ACC112 (cell line): Measurements from ENCODE around the gene RPLP2.

Experiments used
- H2AFZ ChIP-seq: fragments of 200-600 bp; sonication (generic); one replicate; pipeline ENCODE4 v1.6.0; 2017; ENCODE audit warnings: antibody characterized with exemption, low read length; ENCODE audit not compliant: unreplicated experiment
- H3K27ac ChIP-seq: fragments of 200-600 bp; sonication (generic); 2 replicates; pipeline ENCODE4 v1.5.1; 2014; ENCODE audit warnings: low read depth, mild to moderate bottlenecking, antibody characterized with exemption, low read length, moderate library complexity
- H3K27me3 ChIP-seq: fragments of 200-600 bp; sonication (generic); 2 replicates; pipeline ENCODE4 v1.6.1; 2014; ENCODE audit warnings: mild to moderate bottlenecking, antibody characterized with exemption, low read length, moderate library complexity, mixed read lengths; ENCODE audit not compliant: insufficient read depth
- H3K36me3 ChIP-seq: fragments of 200-600 bp; sonication (generic); 2 replicates; pipeline ENCODE4 v1.6.1; 2016; ENCODE audit warnings: mild to moderate bottlenecking, antibody characterized with exemption, low read length, moderate library complexity, mixed read lengths; ENCODE audit not compliant: insufficient read depth
- H3K4me1 ChIP-seq: fragments of 200-600 bp; sonication (generic); one replicate; pipeline ENCODE4 v1.6.1; 2016; ENCODE audit warnings: low read length, mixed read lengths; ENCODE audit not compliant: insufficient read depth, unreplicated experiment, control insufficient read depth
- H3K4me3 ChIP-seq: fragments of 200-600 bp; sonication (generic); 2 replicates; pipeline ENCODE4 v1.5.1; 2014; ENCODE audit warnings: mild to moderate bottlenecking, low read depth, low read length
- H3K79me2 ChIP-seq: fragments of 200-600 bp; sonication (generic); one replicate; pipeline ENCODE4 v1.6.0; 2016; ENCODE audit warnings: low read length; ENCODE audit not compliant: control insufficient read depth, unreplicated experiment, insufficient read depth

The RPLP2 gene

DNA sequence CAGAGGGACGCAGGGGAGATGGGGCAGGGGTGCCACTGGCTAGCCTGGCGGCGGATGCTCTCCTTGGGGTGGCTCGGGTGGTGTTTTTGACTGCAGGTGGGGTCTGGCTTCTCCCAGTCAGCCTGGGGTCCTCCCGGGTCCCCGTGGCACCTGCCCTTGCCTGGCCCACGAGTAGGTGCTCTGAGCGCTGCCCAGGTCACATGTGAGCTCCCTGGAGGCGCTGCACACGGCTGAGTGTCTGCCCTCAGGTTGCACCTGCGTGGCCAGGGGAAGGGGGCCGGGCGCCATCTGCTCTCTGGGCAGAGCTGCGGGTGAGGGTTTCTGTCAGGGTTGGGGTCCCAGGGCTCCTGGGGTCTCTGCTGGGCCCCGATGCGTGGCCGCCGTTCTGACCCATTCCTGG lies 38.1 kb downstream of the RPLP2 start:
- no peaks in the 10 kb centered on the region; the same call in 1 of the 2 replicates for H3K36me3 ChIP-seq
- H2AFZ ChIP-seq: no peak overlapping the region
- no peaks in the 10 kb centered on the region for H3K27me3 ChIP-seq
- H3K27ac ChIP-seq: no peak overlapping the region
- H3K4me3 ChIP-seq: no peak overlapping the region
- peaks cover 67% of the 10 kb centered on the region for H3K79me2 ChIP-seq
- peaks cover 34% of the 10 kb centered on the region for H3K4me1 ChIP-seq

DNA sequence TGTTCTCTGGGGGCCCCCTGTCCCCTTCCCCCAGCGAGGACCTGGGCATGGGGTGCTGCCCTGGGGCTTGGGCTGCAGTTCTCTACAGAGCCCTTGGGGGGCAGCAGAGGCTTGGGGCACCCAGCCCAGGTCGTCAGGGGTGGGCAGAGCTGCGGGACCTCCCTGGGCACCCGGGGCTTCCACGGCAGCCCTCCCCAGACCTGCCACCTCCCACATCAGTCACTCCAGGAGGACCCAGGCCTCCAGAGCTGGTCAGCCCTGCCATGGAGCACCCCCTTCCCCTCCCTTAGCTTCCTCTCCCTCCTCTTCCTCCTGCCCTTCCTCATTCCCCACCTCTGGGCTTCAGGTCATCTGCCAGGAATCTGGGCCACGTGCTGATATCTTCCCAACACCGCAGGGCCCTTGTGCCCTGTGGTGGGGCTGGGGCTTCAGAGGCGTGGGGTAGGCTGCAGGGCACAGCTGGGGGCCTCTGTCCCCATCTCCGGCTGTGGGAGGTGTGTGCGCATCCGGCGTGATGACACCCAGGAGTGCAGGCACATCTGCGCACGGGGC lies 38.7 kb downstream of the RPLP2 start:
- H3K4me3 ChIP-seq: no peak overlapping the region
- peaks cover 34% of the 10 kb centered on the region for H3K4me1 ChIP-seq
- H3K79me2 ChIP-seq: peaks cover 63% of the 10 kb centered on the region
- H3K27ac ChIP-seq: no peak overlapping the region
- H2AFZ ChIP-seq: no peak overlapping the region
- no peaks in the 10 kb centered on the region; the same call in 1 of the 2 replicates for H3K36me3 ChIP-seq
- no peaks in the 10 kb centered on the region for H3K27me3 ChIP-seq

DNA sequence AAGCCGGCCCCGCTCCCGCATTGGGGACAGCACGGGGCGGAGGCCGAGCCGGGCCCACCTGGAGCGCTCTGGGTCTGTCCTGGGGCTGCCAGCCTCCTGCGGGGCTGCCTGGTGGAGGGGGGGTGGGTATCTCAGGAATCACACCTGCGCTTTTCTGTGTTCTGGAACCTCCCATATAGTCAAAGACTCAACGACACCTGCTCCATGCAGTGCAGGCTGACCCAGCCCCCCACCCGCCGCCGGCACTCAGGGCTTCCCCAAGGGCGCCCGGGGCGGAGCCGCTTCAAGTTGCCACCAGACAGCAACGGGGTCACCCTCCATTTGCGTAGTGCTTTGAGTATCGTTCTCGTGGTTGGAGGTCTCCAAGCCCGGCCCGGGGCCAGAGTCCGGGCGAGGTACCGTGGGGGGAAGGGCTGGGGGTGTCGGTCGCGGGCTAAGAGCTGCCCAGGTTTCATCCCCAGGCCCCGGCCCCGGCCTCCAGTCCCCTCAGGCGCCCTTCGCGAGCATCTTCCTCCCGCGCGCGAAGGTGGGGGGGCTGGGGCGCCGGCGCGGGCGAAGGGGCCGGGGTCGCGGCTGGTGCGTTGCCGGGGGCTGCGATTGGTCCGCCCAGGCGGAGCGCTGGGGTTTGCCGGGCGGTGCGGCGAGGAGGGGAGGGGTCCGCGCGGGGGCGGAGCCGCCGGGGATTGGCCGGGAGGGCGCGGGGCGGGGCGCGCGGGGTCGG lies 39.5 kb downstream of the RPLP2 start:
- Histone ChIP-seq H3K4me3 (no peak overlapping the region), H2AFZ (no peak overlapping the region)

DNA sequence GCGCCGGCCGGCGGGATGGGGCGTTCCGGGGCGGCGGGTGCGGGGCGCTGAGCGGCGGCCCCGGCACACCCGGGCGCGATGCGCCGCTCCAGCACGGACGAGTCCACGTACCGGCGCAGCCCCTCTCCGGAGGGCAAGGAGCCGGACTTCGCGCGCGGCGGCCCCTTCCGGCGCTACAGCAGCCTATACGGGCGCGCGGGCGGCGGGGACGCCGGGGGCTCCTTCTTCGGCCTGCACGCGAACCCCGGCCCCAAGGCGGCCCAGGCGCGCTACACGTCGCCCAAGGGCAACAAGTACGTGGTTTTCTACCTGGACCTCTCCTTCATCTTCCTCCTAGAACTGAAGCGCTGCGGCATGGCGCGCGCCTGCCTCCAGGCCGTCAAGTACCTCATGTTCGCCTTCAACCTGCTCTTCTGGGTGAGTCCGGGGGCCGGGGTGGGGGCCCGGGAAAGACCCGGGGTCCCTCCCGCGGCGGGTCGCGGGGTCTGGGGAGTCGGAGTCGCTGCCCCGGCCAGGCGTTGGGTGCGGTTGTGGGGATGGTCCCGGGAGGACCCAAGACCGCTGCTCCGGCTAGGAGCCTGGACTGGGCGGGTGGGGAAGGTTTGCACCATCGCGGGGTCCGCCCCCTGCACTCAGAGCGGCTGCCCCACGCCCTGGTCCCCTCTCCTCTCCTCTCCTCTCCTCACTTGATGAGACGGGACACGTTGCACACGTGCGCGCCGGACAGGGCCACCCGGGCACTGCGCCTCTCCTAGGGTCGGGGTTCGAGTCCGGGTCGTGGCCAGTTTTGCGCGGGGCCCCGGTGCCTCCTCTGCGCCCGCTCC lies 40.4 kb downstream of the RPLP2 start:
- H3K27me3 ChIP-seq: no peaks in the 10 kb centered on the region
- no peak overlapping the region for H3K4me3 ChIP-seq
- H3K27ac ChIP-seq: no peak overlapping the region
- H3K4me1 ChIP-seq: peaks cover 30% of the 10 kb centered on the region
- no peaks in the 10 kb centered on the region; the same call in 1 of the 2 replicates for H3K36me3 ChIP-seq
- H2AFZ ChIP-seq: no peak overlapping the region
- H3K79me2 ChIP-seq: peaks cover 59% of the 10 kb centered on the region

More for the DNA sequence above, 39.5 kb downstream of the RPLP2 start:
- Histone ChIP-seq H3K4me1 (peaks cover 34% of the 10 kb centered on the region), H3K79me2 (peaks cover 62% of the 10 kb centered on the region), H3K27ac (no peak overlapping the region), H3K36me3 (no peaks in the 10 kb centered on the region; the same call in 1 of the 2 replicates), H3K27me3 (no peaks in the 10 kb centered on the region)

DNA sequence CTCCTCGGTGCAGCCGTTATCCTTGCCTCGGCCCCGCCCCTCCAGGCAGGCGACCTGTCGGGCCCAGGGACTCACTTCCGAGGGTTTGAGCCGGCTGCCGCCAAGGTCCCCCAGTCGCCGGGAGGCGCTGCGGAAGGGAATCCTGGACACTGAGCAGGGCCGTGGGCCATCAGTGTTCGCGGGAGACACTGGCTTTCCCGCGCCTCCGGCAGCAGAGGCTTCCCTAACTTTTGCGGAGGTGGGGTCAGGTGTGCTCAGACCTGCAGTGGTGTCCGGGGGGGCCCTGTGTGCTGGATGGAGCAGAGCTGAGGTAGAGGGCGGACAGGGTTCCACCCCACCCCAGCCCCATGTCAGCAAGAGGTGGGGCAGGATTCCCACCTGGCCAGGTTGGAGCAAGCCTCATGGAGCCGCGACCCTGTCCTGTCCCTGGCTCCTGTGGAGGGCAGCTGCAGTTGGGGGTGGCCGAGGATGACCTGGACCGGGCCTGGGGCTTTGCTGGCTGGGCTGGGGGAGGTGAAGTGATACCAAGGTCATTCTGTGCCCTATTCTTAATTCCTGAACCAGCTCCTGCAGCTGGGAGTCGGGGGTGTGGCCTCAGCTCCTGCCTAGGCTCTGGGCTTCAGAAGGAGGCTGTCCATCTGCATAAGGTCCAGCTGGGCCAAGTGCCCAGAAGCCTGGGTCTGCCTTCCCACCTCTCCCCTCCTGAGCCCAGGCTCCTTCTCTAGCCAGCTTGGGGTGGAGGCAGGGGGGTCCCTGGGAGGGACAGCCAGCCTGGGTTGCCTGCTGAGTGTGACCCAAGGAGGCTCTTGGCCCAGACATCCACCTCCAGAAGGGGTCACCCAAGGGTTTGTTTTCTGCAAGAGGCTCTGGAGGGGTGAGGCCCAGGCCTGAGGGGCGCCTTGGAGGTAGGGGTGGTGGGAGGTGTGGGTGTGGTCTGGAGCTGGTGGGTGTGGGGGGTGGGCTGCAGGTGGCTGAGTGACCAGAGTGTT lies 41.3 kb downstream of the RPLP2 start:
- Histone ChIP-seq H3K27me3 (no peaks in the 10 kb centered on the region), H3K4me3 (no peak overlapping the region), H3K79me2 (peaks cover 50% of the 10 kb centered on the region), H2AFZ (no peak overlapping the region), H3K4me1 (peaks cover 21% of the 10 kb centered on the region), H3K27ac (no peak overlapping the region), H3K36me3 (no peaks in the 10 kb centered on the region; the same call in 1 of the 2 replicates)

DNA sequence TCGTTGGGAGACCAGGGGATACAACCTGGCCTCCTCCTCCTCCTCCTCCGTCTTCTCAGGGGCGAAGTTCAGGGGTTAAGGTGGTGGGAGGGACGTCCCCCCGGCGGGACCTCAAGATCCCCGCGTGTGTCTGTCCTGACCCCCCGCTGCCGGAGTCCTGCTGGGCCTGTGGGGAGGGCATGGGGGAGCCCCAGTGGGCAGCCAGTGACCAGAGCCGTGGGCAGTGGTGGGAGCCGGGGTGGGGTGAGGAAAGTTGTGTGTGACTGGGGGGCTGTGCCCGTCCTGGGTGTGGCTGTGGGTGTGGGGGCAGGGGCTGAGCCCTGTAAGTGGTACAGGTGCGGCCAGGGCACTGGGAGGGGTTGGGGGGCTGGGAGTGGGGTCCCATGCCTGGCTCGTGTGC lies 43.0 kb downstream of the RPLP2 start:
- no peak overlapping the region for H3K4me3 ChIP-seq
- no peaks in the 10 kb centered on the region for H3K27me3 ChIP-seq
- no peaks in the 10 kb centered on the region; the same call in 1 of the 2 replicates for H3K36me3 ChIP-seq
- H3K4me1 ChIP-seq: peaks cover 8% of the 10 kb centered on the region
- no peak overlapping the region for H3K27ac ChIP-seq
- no peak overlapping the region for H2AFZ ChIP-seq
- H3K79me2 ChIP-seq: peaks cover 34% of the 10 kb centered on the region

DNA sequence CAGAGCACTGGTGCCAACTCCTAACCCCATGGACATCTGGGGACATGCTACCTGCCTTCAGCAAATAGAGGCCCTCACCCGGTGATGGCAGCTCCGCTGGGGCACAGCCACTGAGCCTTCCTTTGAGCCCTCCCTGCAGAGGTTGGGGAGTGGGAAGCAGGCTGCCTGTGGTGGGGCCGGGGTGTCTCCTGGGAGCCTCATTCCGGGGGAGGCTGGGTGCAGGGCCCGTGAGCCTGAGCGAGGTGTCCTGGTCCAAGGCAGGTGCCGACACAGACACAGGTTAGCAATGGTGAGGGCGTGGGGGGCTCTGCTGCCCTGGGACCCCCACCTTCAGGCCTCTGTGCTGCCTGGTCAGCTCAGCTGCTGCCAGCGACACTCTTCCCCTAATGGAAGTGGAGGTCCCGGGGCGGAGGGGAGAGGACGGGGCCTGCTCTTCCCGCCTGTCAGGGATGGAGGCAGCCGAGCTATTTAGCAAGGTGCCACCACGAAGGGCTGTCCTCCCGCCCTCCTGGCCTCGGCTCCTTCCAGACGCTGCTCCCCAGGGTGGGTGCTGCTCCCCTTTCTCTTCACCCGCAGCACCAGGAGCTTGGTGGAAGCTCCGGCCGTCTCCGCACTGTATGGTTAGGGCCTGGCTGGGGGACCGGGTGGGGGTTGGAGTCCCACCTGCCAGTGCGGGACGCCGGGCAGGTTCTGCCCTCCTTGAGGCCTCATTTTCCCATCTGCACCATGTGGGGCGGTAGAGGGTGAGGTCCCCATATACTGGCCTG lies 44.1 kb downstream of the RPLP2 start:
- Histone ChIP-seq H3K79me2 (peaks cover 23% of the 10 kb centered on the region), H3K36me3 (no peaks in the 10 kb centered on the region; the same call in 1 of the 2 replicates), H2AFZ (no peak overlapping the region), H3K27ac (no peak overlapping the region), H3K4me1 (peaks cover 4% of the 10 kb centered on the region), H3K4me3 (no peak overlapping the region), H3K27me3 (no peaks in the 10 kb centered on the region)

DNA sequence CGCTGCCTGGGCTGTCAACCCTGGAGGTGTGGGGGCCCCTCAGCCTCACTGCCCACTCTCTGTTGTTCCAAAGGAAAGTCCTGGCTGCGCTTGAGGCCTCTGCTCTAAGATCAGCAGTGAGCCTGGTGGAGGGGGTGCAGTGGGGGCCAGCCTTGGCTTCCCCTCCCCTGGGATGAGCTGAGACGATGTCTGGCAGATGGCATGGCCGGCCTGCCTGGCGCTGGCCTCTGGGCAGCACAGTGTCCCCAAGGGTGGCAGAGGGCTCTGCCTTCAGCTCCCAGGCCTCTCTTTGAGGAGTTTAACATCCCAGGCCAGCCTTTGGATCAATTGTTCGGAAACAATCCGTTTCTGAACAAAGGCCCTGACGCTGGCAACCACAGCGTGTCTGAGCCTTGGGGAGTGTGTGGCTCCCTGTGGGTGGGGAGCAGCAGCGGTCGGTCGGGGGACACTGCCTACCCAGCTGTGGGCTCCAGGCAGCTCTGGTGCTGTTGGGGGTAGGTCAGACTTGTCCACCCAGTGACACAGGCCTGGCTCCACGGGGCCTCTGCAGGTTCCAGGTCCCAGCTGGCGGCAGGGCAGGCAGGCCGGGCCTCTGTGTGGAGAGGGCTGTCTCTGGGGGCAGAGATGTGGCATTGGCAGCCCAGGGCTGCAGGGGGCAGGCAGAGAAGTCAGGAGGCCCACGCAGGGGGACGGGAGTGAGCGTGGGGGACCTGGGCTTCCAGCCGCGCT lies 45.0 kb downstream of the RPLP2 start:
- H3K79me2 ChIP-seq: peaks cover 15% of the 10 kb centered on the region
- H3K36me3 ChIP-seq: no peaks in the 10 kb centered on the region; the same call in 1 of the 2 replicates
- no peak overlapping the region for H3K4me3 ChIP-seq
- no peak overlapping the region for H3K27ac ChIP-seq
- H2AFZ ChIP-seq: no peak overlapping the region
- peaks cover 12% of the 10 kb centered on the region for H3K4me1 ChIP-seq
- no peaks in the 10 kb centered on the region for H3K27me3 ChIP-seq

DNA sequence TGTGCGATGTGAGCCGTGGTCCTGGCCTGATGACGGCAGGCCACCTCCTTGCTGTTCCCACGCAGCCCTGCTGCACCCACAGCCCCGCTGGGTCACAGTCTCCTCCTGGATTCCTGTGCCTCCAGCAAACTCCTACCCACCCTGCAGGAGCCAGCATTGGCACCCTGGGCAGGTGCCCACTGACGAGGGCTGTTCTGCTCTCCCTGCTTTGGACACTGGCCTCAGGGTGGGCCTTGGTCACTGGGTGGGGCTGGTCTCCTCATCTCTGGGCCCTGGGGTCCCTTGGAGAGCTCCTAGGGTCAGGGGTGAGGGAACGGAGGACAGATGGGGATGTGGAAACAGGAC lies 45.5 kb downstream of the RPLP2 start:
- H3K27me3 ChIP-seq: no peaks in the 10 kb centered on the region
- no peaks in the 10 kb centered on the region; the same call in 1 of the 2 replicates for H3K36me3 ChIP-seq
- peaks cover 11% of the 10 kb centered on the region for H3K79me2 ChIP-seq
- H3K4me1 ChIP-seq: peaks cover 17% of the 10 kb centered on the region
- no peak overlapping the region for H3K4me3 ChIP-seq
- H2AFZ ChIP-seq: no peak overlapping the region
- no peak overlapping the region for H3K27ac ChIP-seq
